Natural killer cell treated with Interleukin-12 subunit alpha and Interleukin-12 subunit beta and Interleukin-15 and Interleukin-18, amount 100 ng/mL, for 72 hours (primary cell): Measurements from ENCODE around the gene ANKRD26. TPM values are rescaled to one million over a fixed set of nuclear protein-coding genes. Genes with fewer than 3 reads are reported as not detected.

Experiments used
- ATAC-seq, 2 donors: fragments of 150-1000 bp; cut with Tn5 transposase in 1 of 2; sonication (Bioruptor Pico), chemical (Tn5 transposase) in 1 of 2; 2 replicates each; pipeline ENCODE4 v1.10.0; 2021
- DNase-seq: peaks from one replicate; pipeline ENCODE4 v3.0.0; 2022; ENCODE audit warnings: low spot score
- H3K27ac Mint-ChIP-seq, 2 donors: 1 replicate in 1 of 2; 2 replicates in 1 of 2; pipeline ENCODE4 v1.8.0; 2022; ENCODE audit warnings: mixed read lengths in 2 of 2, mild to moderate bottlenecking in 1 of 2, moderate library complexity in 1 of 2
- H3K27me3 Mint-ChIP-seq, 2 donors: 1 replicate in 1 of 2; 2 replicates in 1 of 2; pipeline ENCODE4 v1.8.0; 2022; ENCODE audit warnings: mixed read lengths in 2 of 2
- H3K36me3 Mint-ChIP-seq: one replicate; pipeline ENCODE4 v1.8.0; 2022; ENCODE audit warnings: mixed read lengths
- H3K4me1 Mint-ChIP-seq, 2 donors: 1 replicate in 1 of 2; 2 replicates in 1 of 2; pipeline ENCODE4 v1.8.0; 2022; ENCODE audit warnings: low read depth in 2 of 2, mixed read lengths in 2 of 2, mild to moderate bottlenecking in 1 of 2
- H3K4me3 Mint-ChIP-seq: one replicate; pipeline ENCODE4 v1.8.0; 2022; ENCODE audit warnings: mixed read lengths
- H3K9me3 Mint-ChIP-seq: 2 replicates; pipeline ENCODE4 v1.8.0; 2022; ENCODE audit warnings: mixed read lengths
- total RNA-seq, 2 donors: library from RNA; stranded (reverse); gene quantifications; one replicate each; pipeline ENCODE4 v1.2.3, GENCODE V29; 2022

Gene ANKRD26
- total RNA-seq, 2 donors from 2014 or later = 6.0 to 14.2 TPM

DNA sequence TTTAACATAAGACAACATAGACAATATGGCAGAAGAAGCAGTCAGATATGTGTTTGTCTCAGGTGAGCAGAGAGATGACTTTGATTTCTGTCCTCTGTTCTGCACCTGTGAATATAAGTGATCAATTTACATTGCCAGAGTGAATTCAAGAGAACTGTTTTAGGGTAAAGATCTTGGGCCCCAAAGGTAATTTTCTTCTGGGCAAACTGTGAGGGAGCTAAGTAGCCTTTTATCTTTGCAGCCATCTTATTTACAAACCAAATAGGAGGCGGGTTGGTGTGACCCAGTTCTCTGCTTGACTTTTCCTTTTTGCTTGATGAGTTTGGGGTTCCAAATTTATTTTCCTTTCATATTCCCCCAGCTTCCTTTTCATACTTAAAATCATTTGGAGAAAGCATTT lies 118.2 kb downstream of the ANKRD26 start:
- Mint-ChIP-seq H3K9me3 (no peaks in the 10 kb centered on the region), H3K27ac (no peak overlapping the region), H3K4me1 (no peaks in the 10 kb centered on the region), H3K4me3 (no peak overlapping the region), H3K27me3 (no peaks in the 10 kb centered on the region), H3K36me3 (no peaks in the 10 kb centered on the region)
- ATAC-seq (no peak), DNase-seq (no peak)

DNA sequence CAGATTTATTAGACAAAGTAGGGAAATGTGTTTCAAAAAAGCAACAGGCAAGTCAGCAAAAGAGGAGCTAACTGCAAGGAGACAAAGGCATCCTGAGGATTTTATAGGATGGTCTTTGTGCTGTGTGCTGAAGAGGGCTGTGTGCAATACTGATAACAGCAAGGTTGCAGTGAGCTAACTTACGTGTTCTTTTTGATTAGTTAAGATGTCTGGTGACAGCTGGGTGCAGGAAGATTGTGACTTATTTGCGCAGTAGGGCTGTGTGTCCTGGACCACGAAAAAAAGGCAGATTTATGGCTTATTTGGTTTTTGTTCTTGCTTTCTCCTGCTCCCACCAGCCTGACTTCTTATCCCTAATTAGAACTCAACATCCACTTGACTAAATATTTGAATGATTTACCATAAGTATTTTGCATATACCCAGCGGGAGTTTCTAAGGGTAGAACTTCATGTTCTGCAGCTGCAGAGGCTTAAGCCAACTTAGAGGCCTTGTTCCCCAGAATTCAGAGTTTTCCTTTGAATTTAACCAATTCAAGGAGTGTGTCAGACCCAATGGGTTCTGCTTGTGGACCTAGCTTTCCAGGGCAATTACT lies 119.0 kb downstream of the ANKRD26 start:
- DNase-seq (no peak), ATAC-seq (no peak)
- Mint-ChIP-seq H3K9me3 (no peaks in the 10 kb centered on the region), H3K4me1 (no peaks in the 10 kb centered on the region), H3K4me3 (no peak overlapping the region), H3K27ac (no peak overlapping the region), H3K36me3 (no peaks in the 10 kb centered on the region), H3K27me3 (no peaks in the 10 kb centered on the region)

DNA sequence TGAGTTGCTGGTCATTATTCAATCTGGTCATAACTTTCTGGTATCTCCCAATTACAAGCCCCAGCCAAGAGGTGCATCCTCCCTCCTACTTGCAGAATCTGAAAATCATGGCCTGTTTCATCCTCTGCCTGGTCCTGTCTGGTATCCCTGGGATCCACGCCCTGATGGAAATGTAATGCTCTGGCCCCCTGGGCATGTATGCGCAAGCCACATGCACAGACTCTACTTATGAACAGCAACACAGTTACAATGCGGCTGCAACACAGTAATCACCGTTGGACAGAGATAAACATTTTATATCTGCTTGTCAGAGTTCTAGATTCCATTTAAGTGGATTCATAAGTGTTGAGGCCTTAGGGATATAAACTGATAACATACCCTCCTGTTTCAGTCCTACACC lies 121.8 kb downstream of the ANKRD26 start:
- Mint-ChIP-seq H3K4me1 (no peaks in the 10 kb centered on the region), H3K4me3 (no peak overlapping the region)

GRCh38 chr10:26977635-26978034 lies 122.7 kb downstream of the ANKRD26 start:
- no peaks in the 10 kb centered on the region for H3K9me3 Mint-ChIP-seq
- no peaks in the 10 kb centered on the region for H3K27me3 Mint-ChIP-seq
- no peak overlapping the region for H3K4me3 Mint-ChIP-seq
- H3K36me3 Mint-ChIP-seq = no peaks in the 10 kb centered on the region
- ATAC-seq (no peak), DNase-seq (no peak)
- H3K4me1 Mint-ChIP-seq = no peaks in the 10 kb centered on the region
- no peak overlapping the region for H3K27ac Mint-ChIP-seq

More for the DNA sequence above, 121.8 kb downstream of the ANKRD26 start:
- DNase-seq (no peak), ATAC-seq (peak in 1 of 2 donors; percentile 36)
- Mint-ChIP-seq H3K9me3 (no peaks in the 10 kb centered on the region), H3K27ac (no peak overlapping the region), H3K36me3 (no peaks in the 10 kb centered on the region), H3K27me3 (no peaks in the 10 kb centered on the region)

- peak overlapping the region; percentile 60 for H3K4me3 Mint-ChIP-seq
- peak in 1 of 2 donors; percentile 24 for ATAC-seq
- no peaks in the 10 kb centered on the region for H3K9me3 Mint-ChIP-seq
- peak overlapping the region in 1 of 2 donors; percentile 60 for H3K27ac Mint-ChIP-seq
- DNase-seq = no peak
- H3K36me3 Mint-ChIP-seq = peaks cover 8% of the 10 kb centered on the region
- no peaks in the 10 kb centered on the region for H3K27me3 Mint-ChIP-seq
- peaks cover 0 to 10% of the 10 kb centered on the region in 2 donors for H3K4me1 Mint-ChIP-seq
Measured at GRCh38 chr10:26970667-26971066, 129.6 kb downstream of the ANKRD26 start.

DNA sequence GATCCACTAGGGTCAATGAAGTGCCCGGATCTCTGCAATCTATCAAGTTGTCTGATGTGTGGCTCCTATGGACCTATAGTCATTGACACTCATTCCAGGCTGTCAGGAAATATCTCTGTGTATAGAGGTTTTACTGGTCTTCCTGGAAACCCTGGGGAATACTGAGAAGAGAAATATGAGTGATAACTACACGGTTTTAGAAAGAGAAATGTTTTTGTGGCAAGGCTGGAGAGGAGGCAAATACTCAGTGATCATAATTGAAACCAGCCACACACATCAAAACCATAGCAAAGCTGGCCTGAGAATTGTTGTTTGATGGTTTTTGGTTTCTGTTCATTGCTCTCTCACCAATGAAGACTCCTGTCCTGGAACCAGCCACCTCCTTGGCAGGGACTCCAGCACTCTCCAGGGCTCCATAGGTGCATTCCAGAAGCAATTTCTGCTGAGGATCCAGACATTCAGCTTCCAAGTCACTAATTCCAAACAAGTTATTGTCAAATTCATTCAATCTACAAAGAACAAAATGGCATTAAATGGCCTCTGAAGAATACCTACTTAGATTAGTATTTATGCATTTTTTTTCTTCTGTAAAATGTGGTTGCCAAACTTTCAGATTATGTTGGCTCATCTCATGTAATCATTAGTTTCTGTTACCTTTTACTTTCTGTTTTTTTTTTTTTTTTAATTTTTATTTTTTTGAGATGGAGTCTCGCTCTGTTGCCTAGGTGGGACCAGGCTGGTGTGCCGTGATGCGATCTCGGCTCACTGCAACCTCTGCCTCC lies 131.0 kb downstream of the ANKRD26 start:
- H3K27me3 Mint-ChIP-seq = no peaks in the 10 kb centered on the region
- peak; percentile 77 to 89 for ATAC-seq
- H3K4me3 Mint-ChIP-seq = peak overlapping the region; percentile 5
- peaks cover 0 to 10% of the 10 kb centered on the region in 2 donors for H3K4me1 Mint-ChIP-seq
- H3K9me3 Mint-ChIP-seq = no peaks in the 10 kb centered on the region
- peak overlapping the region in 1 of 2 donors; percentile 60 for H3K27ac Mint-ChIP-seq
- DNase-seq = no peak
- H3K36me3 Mint-ChIP-seq = peaks cover 14% of the 10 kb centered on the region

- H3K9me3 Mint-ChIP-seq = no peaks in the 10 kb centered on the region
- no peak overlapping the region for H3K4me3 Mint-ChIP-seq
- H3K4me1 Mint-ChIP-seq = no peaks in the 10 kb centered on the region
- ATAC-seq = no peak
- H3K27ac Mint-ChIP-seq = no peak overlapping the region
- H3K27me3 Mint-ChIP-seq = no peaks in the 10 kb centered on the region
- no peak for DNase-seq
- peaks cover 9% of the 10 kb centered on the region for H3K36me3 Mint-ChIP-seq
Measured at GRCh38 chr10:26962835-26963234, 137.5 kb downstream of the ANKRD26 start.

DNA sequence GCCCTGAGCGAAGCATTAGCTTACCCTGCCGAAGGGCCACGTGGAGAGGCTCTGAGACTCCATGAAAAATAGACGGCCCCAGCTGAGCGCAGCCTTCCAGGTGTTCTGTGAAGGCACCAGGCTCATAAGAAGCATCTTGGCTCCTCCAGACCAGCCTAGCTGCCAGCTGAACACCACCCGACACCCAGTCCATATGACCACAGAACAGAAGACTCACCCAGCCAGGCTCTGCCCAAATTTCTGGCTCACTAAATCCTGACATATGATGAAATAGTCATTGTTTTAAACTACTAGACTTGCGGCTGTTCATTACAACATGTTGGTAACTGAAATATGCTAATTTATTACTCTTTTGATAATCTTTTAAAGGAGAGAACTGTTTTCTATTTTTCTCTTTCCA lies 140.0 kb downstream of the ANKRD26 start:
- no peaks in the 10 kb centered on the region for H3K27me3 Mint-ChIP-seq
- H3K4me1 Mint-ChIP-seq = no peaks in the 10 kb centered on the region
- ATAC-seq (no peak), DNase-seq (no peak)
- no peak overlapping the region for H3K27ac Mint-ChIP-seq
- H3K4me3 Mint-ChIP-seq = no peak overlapping the region
- no peaks in the 10 kb centered on the region for H3K9me3 Mint-ChIP-seq
- H3K36me3 Mint-ChIP-seq = peaks cover 3% of the 10 kb centered on the region

GRCh38 chr10:26959841-26960240 lies 140.5 kb downstream of the ANKRD26 start:
- no peaks in the 10 kb centered on the region for H3K36me3 Mint-ChIP-seq
- H3K4me3 Mint-ChIP-seq = no peak overlapping the region
- no peaks in the 10 kb centered on the region for H3K27me3 Mint-ChIP-seq
- H3K4me1 Mint-ChIP-seq = no peaks in the 10 kb centered on the region
- no peak for ATAC-seq
- H3K27ac Mint-ChIP-seq = no peak overlapping the region
- no peaks in the 10 kb centered on the region for H3K9me3 Mint-ChIP-seq
- DNase-seq = no peak

Other genes starting within 250 kb of the ANKRD26 start
- gene ABI1, start 239.5 kb downstream of the ANKRD26 start, total RNA-seq = 10 to 100 TPM; 42.1 to 66.7 TPM
- 100 to 1,000 TPM; 108 to 127 TPM for gene YME1L1, start 53.9 kb upstream of the ANKRD26 start, total RNA-seq
- 10 to 100 TPM; 23.6 to 29.1 TPM for gene MASTL, start 54.9 kb upstream of the ANKRD26 start, total RNA-seq
- 10 to 100 TPM; 21.9 to 32.8 TPM for gene ACBD5, start 140.3 kb upstream of the ANKRD26 start, total RNA-seq